HCT116 (cell line): ENCODE data around the gene ANKRD33. TPM values are rescaled to one million over a fixed set of nuclear protein-coding genes. Genes with fewer than 3 reads are reported as not detected.

ENCODE experiments used
- ATAC-seq: fragments of 200-7000 bp; cut with Tn5 transposase; 2 replicates; pipeline ENCODE4 v1.9.1; 2020; ENCODE audit warnings: mild to moderate bottlenecking, moderate library complexity
- BruUV-seq: library from RNA; stranded (reverse); fragments of 400-500 nt; replicated peaks from 2 replicates; lab custom pipeline; 2021; lab: Mats Ljungman, UMichigan
- CTCF ChIA-PET: fragments of 300-600 bp; sonication (Branson Sonifier 250); formaldehyde crosslinking; loops from one replicate; lab custom pipeline; 2021; ENCODE audit warnings: antibody characterized with exemption; lab: Charles Lee
- POLR2A ChIA-PET: fragments of 300-600, 350-600 bp; sonication (Branson Sonifier 250); formaldehyde crosslinking; loops from one replicate; lab custom pipeline; 2021; ENCODE audit warnings: antibody characterized with exemption; lab: Charles Lee
- RAD21 ChIA-PET, 2 experiments: fragments of 300-600 bp; sonication (Branson Sonifier 250); formaldehyde crosslinking; loops; one replicate each; lab custom pipeline; 2023; ENCODE audit warnings: low total read pairs in 2 of 2; ENCODE audit not compliant: uncharacterized antibody in 2 of 2, unreplicated experiment in 2 of 2, low non-redundant PET in 1 of 2; lab: Charles Lee
- DNase-seq: peaks from one replicate; pipeline ENCODE4 v3.0.0-alpha.2; 2010; ENCODE audit warnings: low read depth, low spot score
- H2AFZ ChIP-seq: fragments of 200-600 bp; shearing (Covaris generic), sonication (generic); 2 replicates; pipeline ENCODE4 v1.6.1; 2017; ENCODE audit warnings: low read depth, mixed run types, mixed read lengths, antibody characterized with exemption, low read length; ENCODE audit not compliant: poor library complexity, severe bottlenecking
- H3K27ac ChIP-seq: 2 replicates; pipeline ENCODE4 v1.5.1; 2012; ENCODE audit warnings: low read depth, low read length
- H3K27me3 ChIP-seq: fragments of 200-600 bp; sonication (generic); 2 replicates; pipeline ENCODE4 v1.6.1; 2016; ENCODE audit warnings: mixed run types, low read length, mixed read lengths; ENCODE audit not compliant: insufficient read depth
- H3K36me3 ChIP-seq, 2 experiments: fragments of 200-500 bp in 1 of 2; fragments of 200-600 bp in 1 of 2; sonication (Bioruptor generic) in 1 of 2; sonication (generic) in 1 of 2; 2 replicates each; pipeline versions ENCODE4 v1.5.1 to v1.6.1; 2014 to 2016; ENCODE audit warnings: low read length in 2 of 2, inconsistent platforms in 1 of 2, mixed read lengths in 1 of 2, mixed run types in 1 of 2; ENCODE audit not compliant: insufficient read depth in 2 of 2, control insufficient read depth in 1 of 2
- H3K4me1 ChIP-seq, 2 experiments: fragments of 200-600 bp in 1 of 2; sonication (generic) in 1 of 2; 2 replicates each; pipeline versions ENCODE4 v1.5.1 to v1.6.1; 2012 to 2017; ENCODE audit warnings: low read length in 2 of 2, inconsistent platforms in 1 of 2, mild to moderate bottlenecking in 1 of 2, mixed read lengths in 1 of 2, mixed run types in 1 of 2, moderate library complexity in 1 of 2; ENCODE audit not compliant: insufficient read depth in 2 of 2, control insufficient read depth in 1 of 2
- H3K4me2 ChIP-seq: fragments of 200-600 bp; sonication (generic); 2 replicates; pipeline ENCODE4 v1.6.1; 2017; ENCODE audit warnings: mixed run types, low read length, mixed read lengths
- H3K4me3 ChIP-seq, 2 experiments: fragments of 200-600 bp in 1 of 2; sonication (generic) in 1 of 2; replicated peaks in 1 of 2; 2 replicates each; pipeline ENCODE4 v1.5.1; 2011 to 2016; ENCODE audit warnings: low read length in 2 of 2, control low read depth in 1 of 2, low read depth in 1 of 2, mild to moderate bottlenecking in 1 of 2, mixed read lengths in 1 of 2, mixed run types in 1 of 2
- H3K79me2 ChIP-seq: fragments of 200-600 bp; sonication (generic); 2 replicates; pipeline ENCODE4 v1.6.1; 2017; ENCODE audit warnings: mild to moderate bottlenecking, mixed run types, low read length, moderate library complexity, mixed read lengths; ENCODE audit not compliant: insufficient read depth
- H3K9ac ChIP-seq: fragments of 200-600 bp; sonication (generic); 2 replicates; pipeline ENCODE4 v1.6.1; 2016; ENCODE audit warnings: low read length, mixed read lengths
- H3K9me2 ChIP-seq: fragments of 200-600 bp; sonication (generic), shearing (Covaris generic); 2 replicates; pipeline ENCODE4 v1.6.1; 2017; ENCODE audit warnings: mixed run types, mild to moderate bottlenecking, moderate library complexity; ENCODE audit not compliant: insufficient read depth
- H3K9me3 ChIP-seq, 2 experiments: fragments of 200-500 bp in 1 of 2; fragments of 200-600 bp in 1 of 2; sonication (Bioruptor generic) in 1 of 2; sonication (generic) in 1 of 2; 2 replicates each; pipeline ENCODE4 v1.6.1; 2014 to 2017; ENCODE audit warnings: low read length in 2 of 2, mixed read lengths in 2 of 2, inconsistent platforms in 1 of 2, low read depth in 1 of 2, mild to moderate bottlenecking in 1 of 2, mixed run types in 1 of 2, moderate library complexity in 1 of 2; ENCODE audit not compliant: control insufficient read depth in 1 of 2, insufficient read depth in 1 of 2
- H4K20me1 ChIP-seq: fragments of 200-600 bp; sonication (generic), shearing (Covaris generic); 2 replicates; pipeline ENCODE4 v1.6.1; 2017; ENCODE audit warnings: mixed run types, mild to moderate bottlenecking, moderate library complexity; ENCODE audit not compliant: insufficient read depth
- ATF3 ChIP-seq: IDR thresholded peaks from 2 replicates; pipeline ENCODE4 v1.6.1; 2012
- CBX3 ChIP-seq: IDR thresholded peaks from 2 replicates; pipeline ENCODE4 v1.6.1; 2012; ENCODE audit warnings: low read depth
- CEBPB ChIP-seq: IDR thresholded peaks from 2 replicates; pipeline ENCODE4 v1.6.1; 2012; ENCODE audit warnings: low read depth
- EGR1 ChIP-seq: IDR thresholded peaks from 2 replicates; pipeline ENCODE4 v1.6.1; 2012; ENCODE audit warnings: low read depth
- ELF1 ChIP-seq: IDR thresholded peaks from 2 replicates; pipeline ENCODE4 v1.6.1; 2012; ENCODE audit warnings: low read depth, borderline replicate concordance
- FOSL1 ChIP-seq: IDR thresholded peaks from 2 replicates; pipeline ENCODE4 v1.6.1; 2012; ENCODE audit warnings: low read depth
- JUND ChIP-seq: IDR thresholded peaks from 2 replicates; pipeline ENCODE4 v1.6.1; 2012
- MAX ChIP-seq: IDR thresholded peaks from 2 replicates; pipeline ENCODE4 v1.6.1; 2012
- POLR2A ChIP-seq: IDR thresholded peaks from 2 replicates; pipeline ENCODE4 v1.7.0; 2011; ENCODE audit warnings: borderline replicate concordance; ENCODE audit not compliant: insufficient read depth, insufficient read length; ENCODE audit errors: extremely low read depth
- POLR2AphosphoS5 ChIP-seq: IDR thresholded peaks from 2 replicates; pipeline ENCODE4 v1.6.1; 2011; ENCODE audit warnings: mild to moderate bottlenecking, low read depth, low read length, moderate library complexity
- RAD21 ChIP-seq: IDR thresholded peaks from 2 replicates; pipeline ENCODE4 v1.6.1; 2012; ENCODE audit warnings: low read depth, mild to moderate bottlenecking
- REST ChIP-seq: IDR thresholded peaks from 2 replicates; pipeline ENCODE4 v1.6.1; 2012; ENCODE audit warnings: low read depth
- SIN3A ChIP-seq: IDR thresholded peaks from 2 replicates; pipeline ENCODE4 v1.6.1; 2012; ENCODE audit warnings: low read depth
- SP1 ChIP-seq: IDR thresholded peaks from 2 replicates; pipeline ENCODE4 v1.6.1; 2012; ENCODE audit warnings: low read depth
- SRF ChIP-seq: IDR thresholded peaks from 2 replicates; pipeline ENCODE4 v1.6.1; 2012; ENCODE audit warnings: low read depth
- TCF7L2 ChIP-seq: IDR thresholded peaks from 2 replicates; pipeline ENCODE4 v1.7.0; 2011; ENCODE audit warnings: borderline replicate concordance, inconsistent platforms; ENCODE audit not compliant: insufficient read depth, insufficient read length; ENCODE audit errors: extremely low read depth
- ZBTB33 ChIP-seq: IDR thresholded peaks from 2 replicates; pipeline ENCODE4 v1.6.1; 2011; ENCODE audit warnings: mild to moderate bottlenecking, low read length, moderate library complexity; ENCODE audit not compliant: insufficient replicate concordance; ENCODE audit errors: extremely low read depth
- ZFX ChIP-seq: fragments of 450-650 bp; IDR thresholded peaks from 2 replicates; pipeline ENCODE4 v1.6.1; 2017
- ZNF274 ChIP-seq: fragments of 200-500 bp; sonication (Bioruptor generic); IDR thresholded peaks from 2 replicates; pipeline ENCODE4 v1.6.1; 2014; ENCODE audit warnings: mild to moderate bottlenecking, low read depth, low read length, inconsistent platforms
- intact Hi-C: fragments of 100-400 bp; cut with micrococcal nuclease; formaldehyde crosslinking; loops from 2 replicates; pipeline ENCODE4 v1.10.0; 2022
- total RNA-seq: library from RNA; stranded (reverse); gene quantifications from one replicate; pipeline ENCODE4 v1.2.1, GENCODE V29; 2021; ENCODE audit not compliant: unreplicated experiment
- TF ChIP-seq, protein P1 (sequence below), 3 experiments: fragments of 200-600 bp in 1 of 3; sonication (generic) in 1 of 3; IDR thresholded peaks in 2 of 3; conservative IDR thresholded peaks in 1 of 3; 2 replicates each; pipeline ENCODE4 v1.5.1; 2012 to 2017; ENCODE audit warnings: low read depth in 2 of 3, low read length in 2 of 3, antibody characterized with exemption in 1 of 3, borderline replicate concordance in 1 of 3, control low read depth in 1 of 3, mild to moderate bottlenecking in 1 of 3, mixed read lengths in 1 of 3, mixed run types in 1 of 3, moderate library complexity in 1 of 3; ENCODE audit not compliant: insufficient read depth in 1 of 3

Gene ANKRD33
- total RNA-seq, 1 experiment from 2014 or later = not detected

GRCh38 chr12:51900323-51900889 lies 12.5 kb downstream of the ANKRD33 start:
- H3K9me3 ChIP-seq = no peaks in the 10 kb centered on the region
- no peak overlapping the region for H3K4me3 ChIP-seq
- ATAC-seq (no peak), DNase-seq (no peak)
- CTCF ChIA-PET = interaction anchor here (1.0 kb wide), 1 partner anchor 23 kb away, joined by 4 read pairs; no protein-coding TSS in a partner anchor
- no peak overlapping the region for H2AFZ ChIP-seq
- no peaks in the 10 kb centered on the region for H3K36me3 ChIP-seq
- RAD21 ChIA-PET = no interaction called here
- no peaks in the 10 kb centered on the region for H3K79me2 ChIP-seq
- no TSS peak for BruUV-seq
- intact Hi-C loops = no loop called here
- no peak overlapping the region for H3K4me2 ChIP-seq
- no peaks in the 10 kb centered on the region for H3K27me3 ChIP-seq
- no peaks in the 10 kb centered on the region for H4K20me1 ChIP-seq
- TF ChIP-seq, protein P1, sequence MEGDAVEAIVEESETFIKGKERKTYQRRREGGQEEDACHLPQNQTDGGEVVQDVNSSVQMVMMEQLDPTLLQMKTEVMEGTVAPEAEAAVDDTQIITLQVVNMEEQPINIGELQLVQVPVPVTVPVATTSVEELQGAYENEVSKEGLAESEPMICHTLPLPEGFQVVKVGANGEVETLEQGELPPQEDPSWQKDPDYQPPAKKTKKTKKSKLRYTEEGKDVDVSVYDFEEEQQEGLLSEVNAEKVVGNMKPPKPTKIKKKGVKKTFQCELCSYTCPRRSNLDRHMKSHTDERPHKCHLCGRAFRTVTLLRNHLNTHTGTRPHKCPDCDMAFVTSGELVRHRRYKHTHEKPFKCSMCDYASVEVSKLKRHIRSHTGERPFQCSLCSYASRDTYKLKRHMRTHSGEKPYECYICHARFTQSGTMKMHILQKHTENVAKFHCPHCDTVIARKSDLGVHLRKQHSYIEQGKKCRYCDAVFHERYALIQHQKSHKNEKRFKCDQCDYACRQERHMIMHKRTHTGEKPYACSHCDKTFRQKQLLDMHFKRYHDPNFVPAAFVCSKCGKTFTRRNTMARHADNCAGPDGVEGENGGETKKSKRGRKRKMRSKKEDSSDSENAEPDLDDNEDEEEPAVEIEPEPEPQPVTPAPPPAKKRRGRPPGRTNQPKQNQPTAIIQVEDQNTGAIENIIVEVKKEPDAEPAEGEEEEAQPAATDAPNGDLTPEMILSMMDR (IDR thresholded peaks at IDR 0.05 in 2 of 3, conservative IDR thresholded peaks at IDR 0.05 in 1 of 3; ENCODE audit: borderline replicate concordance in 1 of 3, insufficient read depth in 1 of 3, low read depth in 2 of 3, low read length in 2 of 3) = no peak
- TF ChIP-seq ZFX (no peak), ZNF274 (no peak), SRF (no peak), MAX (no peak), EGR1 (no peak), TCF7L2 (no peak), ELF1 (no peak), SP1 (no peak), CBX3 (no peak), CEBPB (no peak), POLR2A (no peak), REST (no peak), FOSL1 (no peak), ATF3 (no peak), POLR2AphosphoS5 (no peak), SIN3A (no peak), ZBTB33 (no peak), JUND (no peak), RAD21 (no peak)
- H3K4me1 ChIP-seq = peaks cover 0 to under 1% of the 10 kb centered on the region in 2 experiments; a peak in 1 of 4 replicates
- H3K9ac ChIP-seq = no peak overlapping the region
- POLR2A ChIA-PET = no interaction called here
- H3K27ac ChIP-seq = no peak overlapping the region
- H3K9me2 ChIP-seq = no peaks in the 10 kb centered on the region
